PC-3 (cell line): ENCODE results near the gene RAN.

Experiments
- CTCF ChIP-seq: fragments of 300-600 bp; sonication (generic); conservative IDR thresholded peaks from 2 replicates; pipeline ENCODE4 v1.5.1; 2017; ENCODE audit warnings: antibody characterized with exemption, low read depth, mild to moderate bottlenecking, low read length
- EZH2 ChIP-seq: fragments of 300-600 bp; sonication (generic); IDR thresholded peaks from one replicate; pipeline ENCODE4 v1.6.1; 2017; ENCODE audit warnings: antibody characterized with exemption, mild to moderate bottlenecking, low read length; ENCODE audit not compliant: unreplicated experiment
- EZH2phosphoT487 ChIP-seq: fragments of 300-600 bp; sonication (generic); IDR thresholded peaks from 2 replicates; pipeline ENCODE4 v1.6.1; 2018; ENCODE audit warnings: mild to moderate bottlenecking, antibody characterized with exemption, low read length, borderline replicate concordance

- TF ChIP-seq CTCF = no peak
- no peak for TF ChIP-seq EZH2
- no peak for TF ChIP-seq EZH2phosphoT487
Measured at GRCh38 chr12:130879781-130880389, 8.0 kb downstream of the RAN start.
